Inferior parietal cortex (tissue), 1 donor: ENCODE measurements around the gene ZNF317.

Experiments used
- DNase-seq: peaks from one replicate; pipeline ENCODE4 v3.0.0-alpha.2; 2016; ENCODE audit errors: extremely low spot score

The ZNF317 gene

GRCh38 chr19:9140159-9140874 lies at the start of gene ZNF317:
TSS of gene ZNF317 (plus strand) at chr19:9140397. CDS start at chr19:9156017, 15,620 bp downstream.
- peak; percentile 96 for DNase-seq

GRCh38 chr19:9107375-9107774 lies 32.8 kb upstream of the ZNF317 start, which contains the start of gene OR7G2:
TSS of gene OR7G2 (minus strand) at chr19:9107475. CDS start at chr19:9103243, 4,232 bp downstream.
- no peak for DNase-seq

GRCh38 chr19:9109959-9110358 lies 30.2 kb upstream of the ZNF317 start:
- DNase-seq, result no peak

DNA sequence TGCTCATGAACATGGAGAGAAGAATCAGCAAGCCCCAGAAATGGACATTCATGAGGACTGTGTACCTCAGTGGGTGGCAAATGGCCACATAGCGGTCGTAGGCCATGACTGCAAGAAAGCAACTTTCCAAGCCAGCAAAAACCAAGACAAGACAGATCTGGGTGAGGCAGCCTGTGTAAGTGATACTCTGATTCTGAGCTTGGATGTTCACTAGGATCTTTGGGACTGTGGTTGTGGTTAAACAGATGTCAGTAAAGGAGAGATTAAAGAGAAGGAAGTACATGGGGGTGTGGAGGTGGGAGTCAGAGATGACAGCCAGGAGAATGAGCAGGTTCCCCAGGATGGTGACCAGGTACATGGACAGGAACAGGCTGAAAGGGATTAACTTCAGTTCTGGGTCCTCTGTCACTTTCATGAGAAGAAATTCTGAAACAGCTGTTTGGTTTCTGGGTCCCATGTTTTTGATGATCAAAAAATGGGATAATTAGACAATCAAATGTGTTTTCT lies 24.8 kb upstream of the ZNF317 start, which contains the start of gene OR7G1:
OR7G1 (minus strand) TSS at position 457 of the 507 bp plus-strand sequence; CDS start at position 457, 0 bp downstream.
- DNase-seq, result no peak

- DNase-seq, result no peak
These were observed 23.6 kb upstream of the ZNF317 start for GRCh38 chr19:9116547-9116946.

DNA sequence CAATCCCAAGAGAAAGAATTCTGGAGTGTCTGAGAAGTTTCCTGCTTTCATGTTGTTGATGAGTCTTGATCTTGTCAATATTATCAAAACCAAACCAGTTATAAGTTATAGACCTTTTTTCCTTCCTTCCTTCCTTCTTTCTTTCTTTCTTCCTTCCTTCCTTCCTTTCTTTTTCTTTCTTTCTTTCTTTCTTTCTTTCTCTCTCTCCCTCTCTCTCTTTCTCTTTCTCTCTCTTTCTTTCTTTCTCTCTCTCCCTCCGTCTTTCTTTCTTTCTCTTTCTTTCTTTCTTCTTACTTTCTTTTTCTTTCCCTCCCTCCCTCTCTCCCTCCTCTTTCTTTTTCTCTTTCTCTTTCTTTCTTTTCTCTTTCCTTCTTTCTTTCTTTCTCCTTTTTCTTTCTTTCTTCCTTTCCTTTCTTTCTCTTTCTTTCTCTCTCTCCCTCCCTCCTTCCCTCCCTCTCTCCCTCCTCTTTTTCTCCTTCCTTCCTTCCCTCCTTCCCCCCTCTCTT lies 13.2 kb upstream of the ZNF317 start, which contains the start of gene OR7G3:
OR7G3 (minus strand) TSS at position 51 of the 506 bp plus-strand sequence; CDS start at position 51, 0 bp downstream.
- no peak for DNase-seq

- no peak for DNase-seq
These were observed 12.0 kb upstream of the ZNF317 start for GRCh38 chr19:9128171-9128570.

GRCh38 chr19:9130965-9131364 lies 9.2 kb upstream of the ZNF317 start:
- no peak for DNase-seq

DNA sequence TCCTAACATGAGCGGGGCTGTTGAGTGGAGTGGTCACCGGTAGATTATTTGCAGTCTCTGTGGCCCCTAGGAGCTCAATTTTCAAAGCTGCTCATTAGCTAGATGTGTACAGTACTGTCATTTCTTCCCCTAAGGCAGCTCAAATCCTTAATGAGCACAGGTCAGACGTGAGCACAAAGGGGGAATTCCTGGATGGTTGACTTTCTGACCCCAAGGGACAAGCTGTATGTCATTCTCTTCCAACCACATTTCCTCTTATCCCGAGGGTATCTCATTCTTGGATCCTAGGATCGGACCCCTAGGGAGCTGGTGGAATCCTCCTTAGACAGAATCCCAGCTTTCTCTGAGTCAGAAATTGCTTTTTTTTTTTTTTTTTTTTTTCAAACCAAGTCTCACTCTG lies 7.8 kb upstream of the ZNF317 start:
- DNase-seq, result no peak

DNA sequence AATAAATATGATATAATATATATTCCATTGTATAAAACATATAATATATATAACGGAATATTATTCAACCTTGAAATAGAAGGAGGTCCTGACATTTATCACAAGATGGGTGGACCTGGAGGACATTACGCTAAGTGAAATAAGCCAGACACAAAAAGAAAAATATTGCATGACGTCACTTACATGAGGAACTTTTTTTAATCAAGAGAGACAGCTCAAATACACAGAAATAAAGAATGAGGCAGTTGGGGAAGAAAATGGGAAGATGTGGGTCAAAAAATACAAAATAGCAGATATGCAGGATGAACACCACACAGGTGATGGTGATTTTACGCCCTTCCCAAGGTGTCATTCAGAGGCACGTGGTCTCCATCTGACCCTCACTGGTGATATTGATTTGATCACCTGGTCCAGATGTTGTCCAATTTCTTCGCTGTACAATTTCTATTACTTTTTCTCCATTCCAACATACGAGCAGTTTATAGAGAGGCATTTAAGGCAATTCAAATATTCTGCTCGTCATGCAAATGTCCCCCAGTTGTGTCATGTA lies 513 bp upstream of the ZNF317 start:
- DNase-seq, result no peak

- no peak for DNase-seq
These were observed 4.7 kb downstream of the ZNF317 start for GRCh38 chr19:9144920-9145319.

- no peak for DNase-seq
These were observed 6.7 kb downstream of the ZNF317 start for GRCh38 chr19:9146882-9147281.

DNA sequence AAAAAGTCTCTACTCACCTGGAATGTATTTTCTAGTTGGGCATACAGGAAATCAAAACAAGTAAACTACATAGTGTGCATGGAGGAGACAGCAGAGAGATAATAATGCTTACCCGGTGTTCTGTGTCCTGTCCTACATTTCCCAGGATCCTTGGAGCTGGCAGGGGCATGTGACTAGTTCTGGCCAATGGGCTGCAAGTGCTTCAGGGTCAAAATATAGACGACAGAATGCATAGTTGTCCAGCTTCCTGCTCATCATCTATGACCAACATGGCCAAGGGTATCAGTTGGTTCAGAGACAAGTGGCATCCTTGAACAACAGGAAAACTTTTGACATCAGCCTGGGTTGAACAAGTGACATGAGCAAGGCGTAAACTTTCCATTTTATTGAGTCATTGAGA lies 8.5 kb downstream of the ZNF317 start:
- DNase-seq, result no peak

GRCh38 chr19:9149997-9150396 lies 9.8 kb downstream of the ZNF317 start:
- DNase-seq, result no peak

DNA sequence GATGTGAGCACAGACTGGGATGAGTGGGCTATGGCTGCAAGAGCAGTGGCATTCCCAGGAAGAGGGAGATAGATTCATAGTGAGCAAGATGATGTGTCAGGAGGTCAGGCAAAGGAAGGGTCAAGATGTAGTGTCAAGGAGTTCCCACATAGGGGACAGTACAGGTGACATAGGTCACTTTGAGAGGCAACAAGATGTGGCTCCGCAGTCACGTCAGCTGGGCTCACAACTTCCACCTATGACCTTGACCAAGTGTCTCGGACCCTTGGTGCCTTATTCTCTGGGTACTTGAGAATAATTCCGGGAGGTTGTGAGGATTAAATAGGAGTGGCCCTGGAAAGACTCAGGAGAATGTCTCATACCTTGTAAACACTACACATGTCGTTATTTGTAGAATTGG lies 10.5 kb downstream of the ZNF317 start:
- no peak for DNase-seq

DNA sequence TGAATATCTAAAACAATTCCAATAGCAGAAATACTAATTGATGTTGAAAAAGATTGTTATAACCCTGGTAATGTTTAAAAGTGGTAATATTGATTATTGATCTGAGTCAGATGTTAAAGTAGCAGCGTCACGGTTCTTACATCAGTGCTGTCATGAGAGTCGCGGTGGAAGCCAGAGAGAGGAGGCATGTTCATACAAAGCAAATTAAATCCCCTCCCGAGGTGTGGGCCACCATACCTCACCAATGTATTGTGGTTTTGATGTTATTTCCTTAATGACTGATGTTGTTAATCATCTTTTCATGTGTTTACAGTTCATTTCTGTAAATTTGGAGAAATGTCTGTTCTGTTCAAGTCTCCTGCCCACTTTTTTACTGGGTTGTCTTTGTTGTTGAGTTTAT lies 11.2 kb downstream of the ZNF317 start:
- no peak for DNase-seq

DNA sequence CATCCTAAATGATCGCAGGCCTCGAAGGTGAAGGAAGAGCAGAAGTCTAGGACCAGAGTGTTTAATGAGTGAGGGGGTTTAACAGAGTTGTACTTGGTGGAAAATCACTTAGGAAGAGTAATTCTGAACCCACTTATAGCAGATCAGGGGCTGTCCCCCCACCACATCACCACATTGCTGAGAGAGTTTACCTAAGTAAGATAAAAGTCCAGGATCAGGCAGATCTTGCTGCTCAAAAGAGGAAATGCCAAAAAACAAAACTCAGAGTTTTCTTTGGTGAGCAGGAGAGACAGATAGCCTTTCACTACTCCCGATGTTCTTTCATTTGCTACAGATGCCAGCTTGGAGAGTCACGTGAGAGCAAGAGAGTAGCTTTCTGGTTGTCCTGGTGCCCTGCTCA lies 15.4 kb downstream of the ZNF317 start:
- DNase-seq, result no peak

- no peak for DNase-seq
These were observed 16.1 kb downstream of the ZNF317 start for GRCh38 chr19:9156304-9156703.

GRCh38 chr19:9159891-9160290 lies 19.7 kb downstream of the ZNF317 start:
- DNase-seq, result no peak

- DNase-seq, result no peak
These were observed 21.2 kb downstream of the ZNF317 start for GRCh38 chr19:9161427-9161826.

GRCh38 chr19:9165261-9165660 lies 25.1 kb downstream of the ZNF317 start:
- no peak for DNase-seq

DNA sequence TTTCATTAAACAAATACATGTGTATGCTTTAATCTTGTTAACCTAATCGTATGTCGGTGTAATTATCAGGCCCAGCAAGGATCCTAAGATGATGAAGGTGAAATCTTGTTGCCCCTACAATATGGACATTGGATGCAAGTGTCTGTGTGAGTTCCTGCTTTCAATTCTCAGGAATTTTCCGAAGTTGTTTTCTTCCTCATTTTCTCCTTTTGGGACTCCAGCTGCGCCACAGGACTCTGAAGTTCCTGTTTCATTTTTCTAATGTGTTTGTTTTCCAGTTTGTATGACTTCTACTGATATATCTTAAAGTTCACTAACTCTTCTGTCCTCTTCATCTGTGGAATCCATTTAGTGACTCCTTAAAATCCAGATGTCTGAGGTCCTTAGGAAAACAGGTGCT lies 26.6 kb downstream of the ZNF317 start:
- DNase-seq, result no peak
